NB4 (cell line): ENCODE data around the gene GNPDA1.

Experiments
- DNase-seq: peaks from one replicate; pipeline ENCODE4 v3.0.0; 2010; ENCODE audit warnings: low read depth
- H3K4me3 ChIP-seq: one replicate; pipeline ENCODE4 v1.5.1; 2011; ENCODE audit warnings: mild to moderate bottlenecking, low read depth, low read length, moderate library complexity
- CTCF ChIP-seq: IDR thresholded peaks from one replicate; pipeline ENCODE4 v1.5.1; 2012; ENCODE audit warnings: low read depth, low read length
- MYC ChIP-seq: IDR thresholded peaks from 2 replicates; pipeline ENCODE4 v1.6.1; 2011; ENCODE audit warnings: low read depth, low read length
- POLR2A ChIP-seq: IDR thresholded peaks from 2 replicates; pipeline ENCODE4 v1.6.1; 2011; ENCODE audit warnings: mild to moderate bottlenecking; ENCODE audit not compliant: insufficient read length; ENCODE audit errors: extremely low read depth
- TF ChIP-seq, protein P1 (sequence below): IDR thresholded peaks from 2 replicates; pipeline ENCODE4 v1.6.1; 2011; ENCODE audit warnings: low read depth, low read length

Gene GNPDA1

DNA sequence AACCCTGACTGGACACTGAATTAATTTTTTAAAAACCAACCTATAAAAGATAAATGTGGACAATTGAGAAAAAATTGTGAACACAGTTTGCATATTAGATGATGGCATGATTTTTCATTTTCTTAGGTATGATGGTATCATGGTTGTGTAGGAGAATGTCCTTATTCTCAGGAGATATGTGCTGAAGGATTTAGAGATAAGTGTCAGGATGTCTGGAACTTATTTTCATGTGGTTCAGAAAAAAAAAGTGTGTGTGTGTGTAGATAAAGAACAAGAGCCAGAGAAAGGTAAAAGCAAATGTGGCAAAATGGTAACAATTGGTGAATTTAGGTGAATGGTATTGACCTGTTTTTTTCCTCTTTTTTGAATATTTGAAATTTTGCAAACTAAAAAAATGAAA lies 4.0 kb downstream of the GNPDA1 start:
- DNase-seq, result no peak
- TF ChIP-seq MYC, result no peak
- TF ChIP-seq POLR2A, result no peak
- TF ChIP-seq, protein P1, sequence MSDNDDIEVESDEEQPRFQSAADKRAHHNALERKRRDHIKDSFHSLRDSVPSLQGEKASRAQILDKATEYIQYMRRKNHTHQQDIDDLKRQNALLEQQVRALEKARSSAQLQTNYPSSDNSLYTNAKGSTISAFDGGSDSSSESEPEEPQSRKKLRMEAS, result no peak
- no peak for TF ChIP-seq CTCF
- H3K4me3 ChIP-seq, result no peak overlapping the region

- TF ChIP-seq, protein P1, result no peak
- no peak for TF ChIP-seq POLR2A
- no peak for TF ChIP-seq MYC
- no peak for TF ChIP-seq CTCF
- DNase-seq, result no peak
- H3K4me3 ChIP-seq, result no peak overlapping the region
These were observed 5.6 kb downstream of the GNPDA1 start for GRCh38 chr5:142007237-142007544.

GRCh38 chr5:142006363-142007236 lies 6.2 kb downstream of the GNPDA1 start:
- peak; percentile 31 for DNase-seq
- no peak overlapping the region for H3K4me3 ChIP-seq
- no peak for TF ChIP-seq MYC
- TF ChIP-seq CTCF, result no peak
- TF ChIP-seq, protein P1, result no peak
- no peak for TF ChIP-seq POLR2A

DNA sequence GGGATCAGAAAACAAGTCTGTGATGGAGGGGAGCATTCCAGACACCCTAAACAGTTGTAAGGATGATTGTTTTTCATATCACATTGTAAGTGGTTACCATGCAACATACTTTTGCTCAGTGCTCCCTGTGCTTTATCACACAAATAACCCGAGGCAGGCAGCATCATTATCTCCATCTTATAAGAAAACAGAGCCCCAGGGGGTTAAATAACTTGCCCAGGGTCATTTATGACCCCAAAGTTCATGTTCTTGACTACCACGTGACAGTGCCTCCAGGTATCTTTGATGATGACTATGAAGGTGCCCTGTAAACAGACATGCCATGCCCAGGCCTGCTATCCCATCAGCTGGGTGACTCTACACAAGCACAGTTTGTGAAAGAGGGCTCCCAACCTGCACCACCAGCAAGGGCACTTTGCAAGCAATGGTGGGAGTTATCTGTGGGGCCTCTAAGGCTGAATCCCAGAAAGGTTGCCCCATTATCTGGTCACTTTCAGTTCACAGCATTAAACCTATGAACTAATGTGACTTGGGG lies 9.5 kb downstream of the GNPDA1 start:
- DNase-seq, result no peak
- H3K4me3 ChIP-seq, result no peak overlapping the region
- TF ChIP-seq MYC (no peak), POLR2A (no peak), CTCF (no peak)
- TF ChIP-seq, protein P1, result no peak

GRCh38 chr5:142000704-142001484 lies 11.9 kb downstream of the GNPDA1 start:
- peak; percentile 25 for DNase-seq
- H3K4me3 ChIP-seq, result no peak overlapping the region
- TF ChIP-seq, protein P1, result no peak
- TF ChIP-seq CTCF (peak; percentile 23), POLR2A (no peak), MYC (no peak)
